ENCODE measurements around the gene CTH. TPM values are rescaled to one million over a fixed set of nuclear protein-coding genes. Genes with fewer than 3 reads are reported as not detected.

CTH gene
- total RNA-seq, 5 donors from 2014 or later (not counting 1 experiment from before 2014, with no cell fraction given), result 2.0 to 4.5 (median 3.2) TPM

GRCh38 chr1:70385477-70385876 is 25.6 kb upstream of the CTH start:
- H3K36me3 ChIP-seq (ENCODE audit: control insufficient read depth in 2 of 2, extremely low read depth in 1 of 2, insufficient read depth in 1 of 2, low read length in 1 of 2), result no peaks in the 10 kb centered on the region
- H3K9me3 Mint-ChIP-seq, result no peaks in the 10 kb centered on the region
- no peak overlapping the region for H3K27ac ChIP-seq (ENCODE audit: low read length)
- ChIA-PET CTCF (no interaction called here), POLR2A (no interaction called here)
- peaks cover 0 to 6% of the 10 kb centered on the region in 2 experiments for H3K27me3 ChIP-seq (replicated peaks in 1 of 2; ENCODE audit: control insufficient read depth in 2 of 2, extremely low read depth in 1 of 2, insufficient read depth in 2 of 2, low read length in 1 of 2)
- H3K27me3 Mint-ChIP-seq, result peaks cover 6 to 9% of the 10 kb centered on the region in 2 donors
- no peak overlapping the region for H3K27ac Mint-ChIP-seq
- no peak overlapping the region for H3K4me3 ChIP-seq (ENCODE audit: control insufficient read depth in 1 of 2, extremely low read depth in 1 of 2, low read length in 1 of 2)
- no peaks in the 10 kb centered on the region for H3K4me1 Mint-ChIP-seq
- no peaks in the 10 kb centered on the region for H3K36me3 Mint-ChIP-seq
- no peaks in the 10 kb centered on the region for H3K9me3 ChIP-seq
- no peak overlapping the region for H3K4me3 Mint-ChIP-seq
- no peak for DNase-seq
- WGBS (ENCODE audit: insufficient coverage), result 82% methylated on average over 2 of the region's 6 CpGs
- H3K4me1 ChIP-seq (ENCODE audit: control insufficient read depth in 1 of 2, extremely low read depth in 1 of 2, insufficient read depth in 2 of 2, low read length in 2 of 2), result no peaks in the 10 kb centered on the region
- no peak for ATAC-seq (replicated peaks in 1 of 4)

- Mint-ChIP-seq H3K4me1 (no peaks in the 10 kb centered on the region), H3K4me3 (no peak overlapping the region), H3K27me3 (peaks cover 6 to 9% of the 10 kb centered on the region in 2 donors), H3K9me3 (no peaks in the 10 kb centered on the region), H3K27ac (no peak overlapping the region), H3K36me3 (no peaks in the 10 kb centered on the region)
- POLR2A ChIA-PET, result interaction anchor here in 1 of 2 donors (1.0 kb wide), 1 partner anchor 10 kb away, joined by 3 read pairs; no protein-coding TSS in a partner anchor
- DNase-seq (no peak), ATAC-seq (replicated peaks in 1 of 4) (no peak)
- peaks cover 0 to 8% of the 10 kb centered on the region in 2 experiments for H3K27me3 ChIP-seq (replicated peaks in 1 of 2; ENCODE audit: control insufficient read depth in 2 of 2, extremely low read depth in 1 of 2, insufficient read depth in 2 of 2, low read length in 1 of 2)
- H3K4me1 ChIP-seq (ENCODE audit: control insufficient read depth in 1 of 2, extremely low read depth in 1 of 2, insufficient read depth in 2 of 2, low read length in 2 of 2), result no peaks in the 10 kb centered on the region
- no peaks in the 10 kb centered on the region for H3K9me3 ChIP-seq
- no peak overlapping the region for H3K27ac ChIP-seq (ENCODE audit: low read length)
- H3K36me3 ChIP-seq (ENCODE audit: control insufficient read depth in 2 of 2, extremely low read depth in 1 of 2, insufficient read depth in 1 of 2, low read length in 1 of 2), result no peaks in the 10 kb centered on the region
- WGBS (ENCODE audit: insufficient coverage), result no CpG with 5 or more reads among the region's 2 CpGs
- CTCF ChIA-PET, result no interaction called here
- no peak overlapping the region for H3K4me3 ChIP-seq (ENCODE audit: control insufficient read depth in 1 of 2, extremely low read depth in 1 of 2, low read length in 1 of 2)
Measured at GRCh38 chr1:70386121-70386520, 24.9 kb upstream of the CTH start.

GRCh38 chr1:70387507-70387906 is 23.6 kb upstream of the CTH start:
- no peaks in the 10 kb centered on the region for H3K36me3 Mint-ChIP-seq
- Histone ChIP-seq H3K27ac (ENCODE audit: low read length) (no peak overlapping the region), H3K27me3 (replicated peaks in 1 of 2; ENCODE audit: control insufficient read depth in 2 of 2, extremely low read depth in 1 of 2, insufficient read depth in 2 of 2, low read length in 1 of 2) (peaks cover 0 to 4% of the 10 kb centered on the region in 2 experiments), H3K36me3 (ENCODE audit: control insufficient read depth in 2 of 2, extremely low read depth in 1 of 2, insufficient read depth in 1 of 2, low read length in 1 of 2) (no peaks in the 10 kb centered on the region), H3K9me3 (no peaks in the 10 kb centered on the region), H3K4me1 (ENCODE audit: control insufficient read depth in 1 of 2, extremely low read depth in 1 of 2, insufficient read depth in 2 of 2, low read length in 2 of 2) (no peaks in the 10 kb centered on the region), H3K4me3 (ENCODE audit: control insufficient read depth in 1 of 2, extremely low read depth in 1 of 2, low read length in 1 of 2) (no peak overlapping the region)
- no peak overlapping the region for H3K4me3 Mint-ChIP-seq
- ChIA-PET POLR2A (no interaction called here), CTCF (no interaction called here)
- H3K27ac Mint-ChIP-seq, result no peak overlapping the region
- peaks cover 6 to 9% of the 10 kb centered on the region in 2 donors for H3K27me3 Mint-ChIP-seq
- no peak for DNase-seq
- H3K9me3 Mint-ChIP-seq, result no peaks in the 10 kb centered on the region
- WGBS (ENCODE audit: insufficient coverage), result 83% methylated on average over 5 of the region's 5 CpGs
- no peaks in the 10 kb centered on the region for H3K4me1 Mint-ChIP-seq
- ATAC-seq (replicated peaks in 1 of 4), result no peak

DNA sequence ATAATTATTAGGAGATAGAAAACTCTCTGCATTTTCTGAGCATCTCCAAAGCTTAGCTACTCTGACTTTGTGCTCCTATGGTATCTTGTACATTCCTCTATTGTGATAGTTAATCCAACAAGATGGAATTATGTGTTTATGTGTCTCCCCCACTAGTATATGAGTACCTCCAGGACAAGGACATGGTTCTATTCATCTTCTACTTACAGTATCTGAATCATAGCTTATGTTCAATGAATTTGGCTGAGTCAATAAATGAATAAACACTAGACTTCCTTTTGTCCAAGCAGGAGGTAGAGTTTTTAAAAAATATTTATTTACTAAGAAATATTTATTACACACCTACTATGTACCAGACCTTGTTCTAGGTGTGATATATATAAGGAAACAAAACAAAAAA is 18.4 kb upstream of the CTH start:
- no peak for DNase-seq
- Histone ChIP-seq H3K4me3 (ENCODE audit: control insufficient read depth in 1 of 2, extremely low read depth in 1 of 2, low read length in 1 of 2) (no peak overlapping the region), H3K4me1 (ENCODE audit: control insufficient read depth in 1 of 2, extremely low read depth in 1 of 2, insufficient read depth in 2 of 2, low read length in 2 of 2) (no peaks in the 10 kb centered on the region), H3K9me3 (no peaks in the 10 kb centered on the region), H3K27me3 (replicated peaks in 1 of 2; ENCODE audit: control insufficient read depth in 2 of 2, extremely low read depth in 1 of 2, insufficient read depth in 2 of 2, low read length in 1 of 2) (peaks cover 0 to 14% of the 10 kb centered on the region in 2 experiments), H3K36me3 (ENCODE audit: control insufficient read depth in 2 of 2, extremely low read depth in 1 of 2, insufficient read depth in 1 of 2, low read length in 1 of 2) (no peaks in the 10 kb centered on the region), H3K27ac (ENCODE audit: low read length) (no peak overlapping the region)
- CTCF ChIA-PET, result no interaction called here
- Mint-ChIP-seq H3K27ac (no peak overlapping the region), H3K4me1 (no peaks in the 10 kb centered on the region), H3K9me3 (no peaks in the 10 kb centered on the region), H3K4me3 (no peak overlapping the region), H3K27me3 (peaks cover 10 to 14% of the 10 kb centered on the region in 2 donors), H3K36me3 (no peaks in the 10 kb centered on the region)
- POLR2A ChIA-PET, result no interaction called here
- no peak for ATAC-seq (replicated peaks in 1 of 4)

DNA sequence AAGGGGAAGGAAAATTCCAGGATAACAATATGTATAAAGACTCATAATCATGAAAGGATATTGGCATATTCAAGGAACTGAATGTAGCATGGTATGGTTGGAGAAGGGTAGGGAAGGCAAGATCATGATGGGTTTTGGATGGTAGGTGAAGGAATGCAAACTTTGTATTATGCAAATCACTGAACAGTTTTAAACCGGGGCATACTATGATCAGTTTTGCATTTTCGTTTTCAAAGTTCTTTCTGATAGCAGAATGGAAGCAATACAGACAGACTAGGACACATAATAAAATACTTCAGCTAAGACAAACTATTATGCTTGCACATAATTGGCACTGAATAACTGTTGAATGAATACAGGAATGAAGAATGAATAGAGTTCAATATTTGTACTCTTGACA is 14.5 kb upstream of the CTH start:
- ChIA-PET CTCF (no interaction called here), POLR2A (interaction anchor here in 1 of 2 donors (0.7 kb wide), 1 partner anchor 10 kb away, joined by 3 read pairs; no protein-coding TSS in a partner anchor)
- Mint-ChIP-seq H3K36me3 (no peaks in the 10 kb centered on the region), H3K9me3 (no peaks in the 10 kb centered on the region), H3K27me3 (peaks cover 5 to 9% of the 10 kb centered on the region in 2 donors), H3K4me1 (no peaks in the 10 kb centered on the region), H3K27ac (no peak overlapping the region), H3K4me3 (no peak overlapping the region)
- DNase-seq, result no peak
- H3K36me3 ChIP-seq (ENCODE audit: control insufficient read depth in 2 of 2, extremely low read depth in 1 of 2, insufficient read depth in 1 of 2, low read length in 1 of 2), result no peaks in the 10 kb centered on the region
- no CpG with 5 or more reads among the region's 2 CpGs for WGBS (ENCODE audit: insufficient coverage)
- no peaks in the 10 kb centered on the region for H3K9me3 ChIP-seq
- H3K27ac ChIP-seq (ENCODE audit: low read length), result no peak overlapping the region
- H3K4me1 ChIP-seq (ENCODE audit: control insufficient read depth in 1 of 2, extremely low read depth in 1 of 2, insufficient read depth in 2 of 2, low read length in 2 of 2), result no peaks in the 10 kb centered on the region
- peaks cover 0 to 10% of the 10 kb centered on the region in 2 experiments for H3K27me3 ChIP-seq (replicated peaks in 1 of 2; ENCODE audit: control insufficient read depth in 2 of 2, extremely low read depth in 1 of 2, insufficient read depth in 2 of 2, low read length in 1 of 2)
- no peak overlapping the region for H3K4me3 ChIP-seq (ENCODE audit: control insufficient read depth in 1 of 2, extremely low read depth in 1 of 2, low read length in 1 of 2)
- ATAC-seq (replicated peaks in 1 of 4), result no peak

GRCh38 chr1:70397013-70397412 is 14.1 kb upstream of the CTH start:
- ChIA-PET CTCF (no interaction called here), POLR2A (interaction anchor here in 1 of 2 donors (0.7 kb wide), 1 partner anchor 10 kb away, joined by 3 read pairs; no protein-coding TSS in a partner anchor)
- Histone ChIP-seq H3K4me1 (ENCODE audit: control insufficient read depth in 1 of 2, extremely low read depth in 1 of 2, insufficient read depth in 2 of 2, low read length in 2 of 2) (no peaks in the 10 kb centered on the region), H3K4me3 (ENCODE audit: control insufficient read depth in 1 of 2, extremely low read depth in 1 of 2, low read length in 1 of 2) (no peak overlapping the region), H3K27me3 (replicated peaks in 1 of 2; ENCODE audit: control insufficient read depth in 2 of 2, extremely low read depth in 1 of 2, insufficient read depth in 2 of 2, low read length in 1 of 2) (peaks cover 0 to 10% of the 10 kb centered on the region in 2 experiments), H3K36me3 (ENCODE audit: control insufficient read depth in 2 of 2, extremely low read depth in 1 of 2, insufficient read depth in 1 of 2, low read length in 1 of 2) (no peaks in the 10 kb centered on the region), H3K27ac (ENCODE audit: low read length) (no peak overlapping the region), H3K9me3 (no peaks in the 10 kb centered on the region)
- no peak overlapping the region for H3K27ac Mint-ChIP-seq
- H3K9me3 Mint-ChIP-seq, result no peaks in the 10 kb centered on the region
- no peak overlapping the region for H3K4me3 Mint-ChIP-seq
- H3K27me3 Mint-ChIP-seq, result peaks cover 5 to 9% of the 10 kb centered on the region in 2 donors
- 33% methylated on average over 1 of the region's 7 CpGs for WGBS (ENCODE audit: insufficient coverage)
- H3K4me1 Mint-ChIP-seq, result no peaks in the 10 kb centered on the region
- ATAC-seq (replicated peaks in 1 of 4), result no peak
- no peak for DNase-seq
- H3K36me3 Mint-ChIP-seq, result no peaks in the 10 kb centered on the region

DNA sequence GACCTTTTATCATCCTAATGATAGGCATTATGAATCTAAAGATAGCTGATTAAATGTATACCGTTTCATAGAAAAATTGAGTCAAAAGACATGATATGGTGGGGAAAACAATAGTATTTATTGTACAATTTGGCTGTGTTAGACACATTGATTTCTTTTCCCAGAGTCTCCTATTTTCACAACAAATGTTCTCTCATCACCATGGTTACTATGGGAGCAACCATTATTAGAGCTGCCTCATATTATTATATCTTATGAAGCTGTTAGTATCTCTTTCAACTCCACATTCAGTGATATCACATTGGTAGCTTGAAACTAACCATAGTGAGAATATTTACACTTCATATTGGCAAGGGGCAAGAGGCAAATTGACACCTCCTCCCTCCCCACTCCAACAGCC is 10.7 kb upstream of the CTH start:
- H3K27me3 ChIP-seq (replicated peaks in 1 of 2; ENCODE audit: control insufficient read depth in 2 of 2, extremely low read depth in 1 of 2, insufficient read depth in 2 of 2, low read length in 1 of 2), result no peaks in the 10 kb centered on the region
- Mint-ChIP-seq H3K9me3 (no peaks in the 10 kb centered on the region), H3K27ac (no peak overlapping the region), H3K27me3 (peaks cover 11% of the 10 kb centered on the region in 2 donors), H3K4me3 (no peak overlapping the region), H3K4me1 (no peaks in the 10 kb centered on the region), H3K36me3 (no peaks in the 10 kb centered on the region)
- H3K36me3 ChIP-seq (ENCODE audit: control insufficient read depth in 2 of 2, extremely low read depth in 1 of 2, insufficient read depth in 1 of 2, low read length in 1 of 2), result no peaks in the 10 kb centered on the region
- no peak for ATAC-seq (replicated peaks in 1 of 4)
- WGBS (ENCODE audit: insufficient coverage), result no CpG with 5 or more reads among the region's 1 CpG
- ChIA-PET POLR2A (no interaction called here), CTCF (no interaction called here)
- DNase-seq, result no peak
- no peak overlapping the region for H3K4me3 ChIP-seq (ENCODE audit: control insufficient read depth in 1 of 2, extremely low read depth in 1 of 2, low read length in 1 of 2)
- H3K9me3 ChIP-seq, result no peaks in the 10 kb centered on the region
- no peaks in the 10 kb centered on the region for H3K4me1 ChIP-seq (ENCODE audit: control insufficient read depth in 1 of 2, extremely low read depth in 1 of 2, insufficient read depth in 2 of 2, low read length in 2 of 2)
- no peak overlapping the region for H3K27ac ChIP-seq (ENCODE audit: low read length)

All from T-cell (primary cell).